Bronchial epithelial cell (primary cell): ENCODE data around the gene HCFC1R1. TPM values are rescaled to one million over a fixed set of nuclear protein-coding genes. Genes with fewer than 3 reads are reported as not detected.
A peak's percentile ranks its signal among the peaks of the same experiment; 100 is the strongest.

Source experiments
- DNase-seq: peaks from one replicate; pipeline ENCODE4 v3.0.0-alpha.2; 2010; ENCODE audit warnings: low read depth
- FAIRE-seq: peaks from 2 replicates; lab custom pipeline; 2011; peaks lifted over from hg19 to GRCh38; lab: Jason Lieb, UNC
- H3K27me3 ChIP-seq: 2 replicates; pipeline ENCODE4 v1.5.1; 2011; ENCODE audit warnings: low read length; ENCODE audit not compliant: control insufficient read depth, insufficient read depth
- H3K36me3 ChIP-seq: 2 replicates; pipeline ENCODE4 v1.5.1; 2011; ENCODE audit warnings: low read length; ENCODE audit not compliant: control insufficient read depth, insufficient read depth
- H3K4me3 ChIP-seq: 2 replicates; pipeline ENCODE4 v1.5.1; 2011; ENCODE audit warnings: mild to moderate bottlenecking, low read depth, low read length, control low read depth
- CTCF ChIP-seq: IDR thresholded peaks from 2 replicates; pipeline ENCODE4 v1.5.1; 2011; ENCODE audit warnings: mild to moderate bottlenecking, moderate library complexity, low read length, control low read depth, inconsistent platforms; ENCODE audit not compliant: insufficient read depth, severe bottlenecking
- total RNA-seq: library from RNA; depleted of rRNA; stranded (reverse); fragments of >200 nt; gene quantifications from 2 replicates; pipeline ENCODE4 v1.2.1, GENCODE V29; 2014

The HCFC1R1 gene
- total RNA-seq, 1 donor from 2014 or later: 1.1 TPM

- FAIRE-seq (no peak), DNase-seq (no peak)
- peaks cover 10% of the 10 kb centered on the region for H3K36me3 ChIP-seq
- TF ChIP-seq CTCF: peak; percentile 23
- no peak within 1 kb of the TSS for H3K4me3 ChIP-seq
- peaks cover 2% of the 10 kb centered on the region for H3K27me3 ChIP-seq
These were observed 5.8 kb downstream of the HCFC1R1 start, which contains the start of gene CLDN6 for GRCh38 chr16:3017794-3018506. Gene CLDN6 (minus strand): TSS chr16:3018183. CDS start chr16:3016021, 2,162 bp downstream.

GRCh38 chr16:3017344-3017743, 6.4 kb downstream of the HCFC1R1 start:
- Histone ChIP-seq H3K27me3 (peaks cover 2% of the 10 kb centered on the region), H3K4me3 (no peak overlapping the region), H3K36me3 (peaks cover 8% of the 10 kb centered on the region)
- no peak for TF ChIP-seq CTCF
- DNase-seq (no peak), FAIRE-seq (no peak)

GRCh38 chr16:3015865-3016521, 7.7 kb downstream of the HCFC1R1 start:
- H3K27me3 ChIP-seq: peaks cover 5% of the 10 kb centered on the region
- FAIRE-seq: no peak

GRCh38 chr16:3014971-3015370, 8.8 kb downstream of the HCFC1R1 start:
- DNase-seq: no peak
- TF ChIP-seq CTCF: no peak
- Histone ChIP-seq H3K36me3 (no peaks in the 10 kb centered on the region), H3K4me3 (no peak overlapping the region), H3K27me3 (peaks cover 5% of the 10 kb centered on the region)
- FAIRE-seq: peak; percentile 89

More at GRCh38 chr16:3015865-3016521, 7.7 kb downstream of the HCFC1R1 start:
- no peak for TF ChIP-seq CTCF
- DNase-seq: no peak
- Histone ChIP-seq H3K36me3 (no peaks in the 10 kb centered on the region), H3K4me3 (no peak overlapping the region)

- no peaks in the 10 kb centered on the region for H3K36me3 ChIP-seq
- peaks cover 5% of the 10 kb centered on the region for H3K27me3 ChIP-seq
- TF ChIP-seq CTCF: no peak
- DNase-seq (no peak), FAIRE-seq (no peak)
- H3K4me3 ChIP-seq: no peak overlapping the region
These were observed 9.6 kb downstream of the HCFC1R1 start for GRCh38 chr16:3013998-3014690.
